ENCODE data around the gene G2E3. TPM values are rescaled to one million over a fixed set of nuclear protein-coding genes. Genes with fewer than 3 reads are reported as not detected.

Gene G2E3
- total and polyA plus RNA-seq, 4 donors, result 2.4 to 14.0 (median 5.7) TPM

DNA sequence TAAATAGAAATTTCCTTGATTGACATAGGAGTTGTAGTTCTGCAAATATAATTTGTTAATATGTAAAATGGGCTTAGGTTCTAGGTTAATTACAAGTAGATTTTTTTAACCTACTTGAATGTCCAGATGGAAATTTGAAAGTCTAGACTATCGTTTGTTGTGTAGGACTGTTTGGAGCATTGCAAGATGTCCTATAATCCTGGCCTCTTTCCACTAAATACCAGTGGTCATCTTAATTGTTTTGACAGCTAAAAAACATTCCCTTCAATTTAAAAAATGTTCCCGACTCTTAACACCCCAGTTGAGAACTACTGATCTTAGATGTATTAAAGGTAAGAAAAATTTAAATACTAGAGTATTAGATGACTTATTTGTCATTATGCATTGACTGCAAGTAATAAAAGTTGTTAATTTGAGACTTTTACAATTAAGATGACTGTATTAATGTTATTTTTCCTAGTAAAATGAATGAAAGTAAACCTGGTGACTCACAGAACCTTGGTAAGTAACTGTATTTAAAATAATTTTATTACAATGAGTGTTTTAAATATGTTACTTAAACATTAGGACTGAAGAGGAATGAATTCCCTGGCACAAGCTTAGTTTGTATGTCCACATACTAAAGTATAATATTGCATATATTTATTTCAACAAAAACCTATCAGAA lies 21.8 kb downstream of the G2E3 start:
- no peaks in the 10 kb centered on the region for H3K9me3 ChIP-seq (ENCODE audit: control insufficient read depth in 4 of 4, low read length in 3 of 4)
- H3K4me3 ChIP-seq (ENCODE audit: low read depth in 1 of 3, low read length in 3 of 3), result no peak overlapping the region
- no peaks in the 10 kb centered on the region for H3K27me3 ChIP-seq (ENCODE audit: control insufficient read depth in 4 of 4, insufficient read depth in 4 of 4, low read length in 3 of 4)
- H3K4me1 ChIP-seq (ENCODE audit: control insufficient read depth in 4 of 4, insufficient read depth in 4 of 4, low read length in 3 of 4), result no peaks in the 10 kb centered on the region
- no peak overlapping the region for H3K9ac ChIP-seq (ENCODE audit: low read depth in 1 of 2, low read length in 2 of 2)
- TF ChIP-seq SP1 (IDR thresholded peaks at IDR 0.05), result no peak
- no peak for TF ChIP-seq FOXA1 (IDR thresholded peaks at IDR 0.05)
- TF ChIP-seq, protein P1, sequence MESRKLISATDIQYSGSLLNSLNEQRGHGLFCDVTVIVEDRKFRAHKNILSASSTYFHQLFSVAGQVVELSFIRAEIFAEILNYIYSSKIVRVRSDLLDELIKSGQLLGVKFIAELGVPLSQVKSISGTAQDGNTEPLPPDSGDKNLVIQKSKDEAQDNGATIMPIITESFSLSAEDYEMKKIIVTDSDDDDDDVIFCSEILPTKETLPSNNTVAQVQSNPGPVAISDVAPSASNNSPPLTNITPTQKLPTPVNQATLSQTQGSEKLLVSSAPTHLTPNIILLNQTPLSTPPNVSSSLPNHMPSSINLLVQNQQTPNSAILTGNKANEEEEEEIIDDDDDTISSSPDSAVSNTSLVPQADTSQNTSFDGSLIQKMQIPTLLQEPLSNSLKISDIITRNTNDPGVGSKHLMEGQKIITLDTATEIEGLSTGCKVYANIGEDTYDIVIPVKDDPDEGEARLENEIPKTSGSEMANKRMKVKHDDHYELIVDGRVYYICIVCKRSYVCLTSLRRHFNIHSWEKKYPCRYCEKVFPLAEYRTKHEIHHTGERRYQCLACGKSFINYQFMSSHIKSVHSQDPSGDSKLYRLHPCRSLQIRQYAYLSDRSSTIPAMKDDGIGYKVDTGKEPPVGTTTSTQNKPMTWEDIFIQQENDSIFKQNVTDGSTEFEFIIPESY (IDR thresholded peaks at IDR 0.05), result no peak
- TF ChIP-seq HNF4A (conservative IDR thresholded peaks at IDR 0.05), result no peak
- no peaks in the 10 kb centered on the region for H3K36me3 ChIP-seq (ENCODE audit: control insufficient read depth in 4 of 4, insufficient read depth in 3 of 4, low read depth in 1 of 4, low read length in 3 of 4)
- WGBS, result 94% methylated on average over 2 of the region's 2 CpGs
- H3K27ac ChIP-seq (ENCODE audit: low read depth in 1 of 2, low read length in 2 of 2), result no peak overlapping the region
- DNase-seq (ENCODE audit: low spot score), result no peak

DNA sequence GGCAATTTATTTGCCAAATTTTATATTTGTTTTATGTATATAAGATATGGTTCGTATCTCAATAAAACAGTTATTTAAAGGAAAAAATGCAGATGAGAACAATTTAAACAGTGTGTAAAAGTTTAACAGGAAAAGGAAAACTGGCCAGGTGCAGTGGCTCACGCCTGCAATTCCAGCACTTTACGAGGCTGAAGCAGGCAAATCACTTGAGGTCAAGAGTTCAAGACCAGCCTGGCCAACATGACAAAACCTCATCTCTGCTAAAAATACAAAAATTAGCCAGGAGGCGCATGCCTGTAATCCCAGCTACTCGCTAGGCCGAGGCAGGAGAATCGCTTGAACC lies 22.3 kb downstream of the G2E3 start:
- Histone ChIP-seq H3K4me3 (ENCODE audit: low read depth in 1 of 3, low read length in 3 of 3) (no peak overlapping the region), H3K9me3 (ENCODE audit: control insufficient read depth in 4 of 4, low read length in 3 of 4) (no peaks in the 10 kb centered on the region), H3K36me3 (ENCODE audit: control insufficient read depth in 4 of 4, insufficient read depth in 3 of 4, low read depth in 1 of 4, low read length in 3 of 4) (no peaks in the 10 kb centered on the region), H3K9ac (ENCODE audit: low read depth in 1 of 2, low read length in 2 of 2) (no peak overlapping the region), H3K4me1 (ENCODE audit: control insufficient read depth in 4 of 4, insufficient read depth in 4 of 4, low read length in 3 of 4) (no peaks in the 10 kb centered on the region), H3K27me3 (ENCODE audit: control insufficient read depth in 4 of 4, insufficient read depth in 4 of 4, low read length in 3 of 4) (no peaks in the 10 kb centered on the region), H3K27ac (ENCODE audit: low read depth in 1 of 2, low read length in 2 of 2) (no peak overlapping the region)
- no peak for DNase-seq (ENCODE audit: low spot score)
- WGBS, result 91% methylated on average over 7 of the region's 7 CpGs
- TF ChIP-seq, protein P2, sequence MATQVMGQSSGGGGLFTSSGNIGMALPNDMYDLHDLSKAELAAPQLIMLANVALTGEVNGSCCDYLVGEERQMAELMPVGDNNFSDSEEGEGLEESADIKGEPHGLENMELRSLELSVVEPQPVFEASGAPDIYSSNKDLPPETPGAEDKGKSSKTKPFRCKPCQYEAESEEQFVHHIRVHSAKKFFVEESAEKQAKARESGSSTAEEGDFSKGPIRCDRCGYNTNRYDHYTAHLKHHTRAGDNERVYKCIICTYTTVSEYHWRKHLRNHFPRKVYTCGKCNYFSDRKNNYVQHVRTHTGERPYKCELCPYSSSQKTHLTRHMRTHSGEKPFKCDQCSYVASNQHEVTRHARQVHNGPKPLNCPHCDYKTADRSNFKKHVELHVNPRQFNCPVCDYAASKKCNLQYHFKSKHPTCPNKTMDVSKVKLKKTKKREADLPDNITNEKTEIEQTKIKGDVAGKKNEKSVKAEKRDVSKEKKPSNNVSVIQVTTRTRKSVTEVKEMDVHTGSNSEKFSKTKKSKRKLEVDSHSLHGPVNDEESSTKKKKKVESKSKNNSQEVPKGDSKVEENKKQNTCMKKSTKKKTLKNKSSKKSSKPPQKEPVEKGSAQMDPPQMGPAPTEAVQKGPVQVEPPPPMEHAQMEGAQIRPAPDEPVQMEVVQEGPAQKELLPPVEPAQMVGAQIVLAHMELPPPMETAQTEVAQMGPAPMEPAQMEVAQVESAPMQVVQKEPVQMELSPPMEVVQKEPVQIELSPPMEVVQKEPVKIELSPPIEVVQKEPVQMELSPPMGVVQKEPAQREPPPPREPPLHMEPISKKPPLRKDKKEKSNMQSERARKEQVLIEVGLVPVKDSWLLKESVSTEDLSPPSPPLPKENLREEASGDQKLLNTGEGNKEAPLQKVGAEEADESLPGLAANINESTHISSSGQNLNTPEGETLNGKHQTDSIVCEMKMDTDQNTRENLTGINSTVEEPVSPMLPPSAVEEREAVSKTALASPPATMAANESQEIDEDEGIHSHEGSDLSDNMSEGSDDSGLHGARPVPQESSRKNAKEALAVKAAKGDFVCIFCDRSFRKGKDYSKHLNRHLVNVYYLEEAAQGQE (IDR thresholded peaks at IDR 0.05), result no peak
- TF ChIP-seq YY1 (IDR thresholded peaks at IDR 0.05) (no peak), NR2F2 (IDR thresholded peaks at IDR 0.05) (no peak), RXRA (IDR thresholded peaks at IDR 0.05) (no peak), HNF4G (IDR thresholded peaks at IDR 0.05) (no peak)
- TF ChIP-seq, protein P3, sequence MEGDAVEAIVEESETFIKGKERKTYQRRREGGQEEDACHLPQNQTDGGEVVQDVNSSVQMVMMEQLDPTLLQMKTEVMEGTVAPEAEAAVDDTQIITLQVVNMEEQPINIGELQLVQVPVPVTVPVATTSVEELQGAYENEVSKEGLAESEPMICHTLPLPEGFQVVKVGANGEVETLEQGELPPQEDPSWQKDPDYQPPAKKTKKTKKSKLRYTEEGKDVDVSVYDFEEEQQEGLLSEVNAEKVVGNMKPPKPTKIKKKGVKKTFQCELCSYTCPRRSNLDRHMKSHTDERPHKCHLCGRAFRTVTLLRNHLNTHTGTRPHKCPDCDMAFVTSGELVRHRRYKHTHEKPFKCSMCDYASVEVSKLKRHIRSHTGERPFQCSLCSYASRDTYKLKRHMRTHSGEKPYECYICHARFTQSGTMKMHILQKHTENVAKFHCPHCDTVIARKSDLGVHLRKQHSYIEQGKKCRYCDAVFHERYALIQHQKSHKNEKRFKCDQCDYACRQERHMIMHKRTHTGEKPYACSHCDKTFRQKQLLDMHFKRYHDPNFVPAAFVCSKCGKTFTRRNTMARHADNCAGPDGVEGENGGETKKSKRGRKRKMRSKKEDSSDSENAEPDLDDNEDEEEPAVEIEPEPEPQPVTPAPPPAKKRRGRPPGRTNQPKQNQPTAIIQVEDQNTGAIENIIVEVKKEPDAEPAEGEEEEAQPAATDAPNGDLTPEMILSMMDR (IDR thresholded peaks at IDR 0.05; ENCODE audit: low read depth, low read length, missing input control), result no peak

DNA sequence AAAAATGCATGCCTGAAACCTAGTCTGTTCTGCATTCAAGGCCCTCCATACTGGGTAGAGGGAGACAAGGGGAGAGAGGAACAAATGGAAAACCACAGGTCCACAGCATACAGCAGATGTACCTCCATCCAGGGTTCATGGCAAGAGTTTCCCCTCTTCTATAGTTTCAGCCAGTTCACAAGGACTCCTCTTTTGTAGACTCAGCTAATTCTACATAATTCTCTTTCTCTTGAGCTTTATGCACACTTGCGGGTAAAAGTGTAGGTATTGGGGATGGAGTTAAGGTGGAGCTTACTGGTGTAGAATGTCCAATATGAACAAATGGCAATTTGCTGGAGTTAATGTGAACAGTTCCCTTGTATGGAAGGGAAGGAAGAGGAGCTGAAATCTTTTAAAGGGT lies 23.4 kb downstream of the G2E3 start:
- no peaks in the 10 kb centered on the region for H3K9me3 ChIP-seq (ENCODE audit: control insufficient read depth in 4 of 4, low read length in 3 of 4)
- WGBS, result 99% methylated on average over 1 of the region's 1 CpG
- TF ChIP-seq, protein P4, sequence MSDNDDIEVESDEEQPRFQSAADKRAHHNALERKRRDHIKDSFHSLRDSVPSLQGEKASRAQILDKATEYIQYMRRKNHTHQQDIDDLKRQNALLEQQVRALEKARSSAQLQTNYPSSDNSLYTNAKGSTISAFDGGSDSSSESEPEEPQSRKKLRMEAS (IDR thresholded peaks at IDR 0.05), result no peak
- TF ChIP-seq RAD21 (IDR thresholded peaks at IDR 0.05) (no peak), EGR1 (IDR thresholded peaks at IDR 0.05; ENCODE audit: low read depth in 2 of 2) (no peak), NR2F2 (IDR thresholded peaks at IDR 0.05) (no peak), SP1 (IDR thresholded peaks at IDR 0.05) (no peak), JUND (IDR thresholded peaks at IDR 0.05) (no peak), FOXA2 (IDR thresholded peaks at IDR 0.05) (no peak), RXRA (IDR thresholded peaks at IDR 0.05) (no peak)
- TF ChIP-seq, protein P3 (IDR thresholded peaks at IDR 0.05; ENCODE audit: low read depth, low read length, missing input control), result no peak
- H3K4me1 ChIP-seq (ENCODE audit: control insufficient read depth in 4 of 4, insufficient read depth in 4 of 4, low read length in 3 of 4), result no peaks in the 10 kb centered on the region
- no peaks in the 10 kb centered on the region for H3K27me3 ChIP-seq (ENCODE audit: control insufficient read depth in 4 of 4, insufficient read depth in 4 of 4, low read length in 3 of 4)
- no peak overlapping the region for H3K4me3 ChIP-seq (ENCODE audit: low read depth in 1 of 3, low read length in 3 of 3)
- no peak for DNase-seq (ENCODE audit: low spot score)
- no peak overlapping the region for H3K27ac ChIP-seq (ENCODE audit: low read depth in 1 of 2, low read length in 2 of 2)
- H3K9ac ChIP-seq (ENCODE audit: low read depth in 1 of 2, low read length in 2 of 2), result no peak overlapping the region
- H3K36me3 ChIP-seq (ENCODE audit: control insufficient read depth in 4 of 4, insufficient read depth in 3 of 4, low read depth in 1 of 4, low read length in 3 of 4), result no peaks in the 10 kb centered on the region
